HG03159 (cell line): ENCODE measurements around the gene RHCG.

Experiments used
- ATAC-seq: cut with Tn5 transposase; IDR thresholded peaks from one replicate; pipeline ENCODE4 v1.9.1; 2021; ENCODE audit warnings: mild to moderate bottlenecking, moderate library complexity; ENCODE audit not compliant: unreplicated experiment

The RHCG gene

GRCh38 chr15:89504166-89504565 is 7.8 kb upstream of the RHCG start:
- no peak for ATAC-seq

GRCh38 chr15:89502867-89503595 is 6.6 kb upstream of the RHCG start:
- no peak for ATAC-seq

- no peak for ATAC-seq
Observed at GRCh38 chr15:89501646-89502045, 5.3 kb upstream of the RHCG start.

GRCh38 chr15:89500397-89501270 is 4.3 kb upstream of the RHCG start:
- ATAC-seq: no peak

GRCh38 chr15:89499156-89499555 is 2.8 kb upstream of the RHCG start:
- no peak for ATAC-seq

- no peak for ATAC-seq
Observed at GRCh38 chr15:89498574-89498906, 2.2 kb upstream of the RHCG start.

- no peak for ATAC-seq
Observed at GRCh38 chr15:89497231-89497630, 848 bp upstream of the RHCG start.

GRCh38 chr15:89495638-89496145 is 691 bp downstream of the RHCG start:
- ATAC-seq: no peak

GRCh38 chr15:89494941-89495637 is 1.3 kb downstream of the RHCG start:
- ATAC-seq: no peak

- no peak for ATAC-seq
Observed at GRCh38 chr15:89494031-89494430, 2.4 kb downstream of the RHCG start.

GRCh38 chr15:89492934-89493631 is 3.3 kb downstream of the RHCG start:
- no peak for ATAC-seq

GRCh38 chr15:89492111-89492641 is 4.2 kb downstream of the RHCG start:
- no peak for ATAC-seq

- ATAC-seq: no peak
Observed at GRCh38 chr15:89490814-89491315, 5.5 kb downstream of the RHCG start.

- no peak for ATAC-seq
Observed at GRCh38 chr15:89490081-89490813, 6.1 kb downstream of the RHCG start.

GRCh38 chr15:89489376-89489775 is 7.0 kb downstream of the RHCG start:
- no peak for ATAC-seq

GRCh38 chr15:89487791-89488190 is 8.6 kb downstream of the RHCG start:
- no peak for ATAC-seq

GRCh38 chr15:89486726-89487050 is 9.7 kb downstream of the RHCG start:
- no peak for ATAC-seq

GRCh38 chr15:89483079-89483478 is 13.3 kb downstream of the RHCG start:
- ATAC-seq: no peak

GRCh38 chr15:89482139-89482538 is 14.2 kb downstream of the RHCG start:
- ATAC-seq: no peak

- no peak for ATAC-seq
Observed at GRCh38 chr15:89480505-89480904, 15.9 kb downstream of the RHCG start.
